Islet precursor cell (in vitro differentiated cells): ENCODE data around the gene TBX10.
A peak's percentile ranks its signal among the peaks of the same experiment; 100 is the strongest.
"Not testable (repeated sequence)": the region's sequence is repeated elsewhere in the genome, so short reads cannot be mapped to it uniquely, and the experiment has no call there.

Source experiments
- DNase-seq: peaks from one replicate; pipeline ENCODE4 v3.0.0-alpha.2; 2018

Gene TBX10

DNA sequence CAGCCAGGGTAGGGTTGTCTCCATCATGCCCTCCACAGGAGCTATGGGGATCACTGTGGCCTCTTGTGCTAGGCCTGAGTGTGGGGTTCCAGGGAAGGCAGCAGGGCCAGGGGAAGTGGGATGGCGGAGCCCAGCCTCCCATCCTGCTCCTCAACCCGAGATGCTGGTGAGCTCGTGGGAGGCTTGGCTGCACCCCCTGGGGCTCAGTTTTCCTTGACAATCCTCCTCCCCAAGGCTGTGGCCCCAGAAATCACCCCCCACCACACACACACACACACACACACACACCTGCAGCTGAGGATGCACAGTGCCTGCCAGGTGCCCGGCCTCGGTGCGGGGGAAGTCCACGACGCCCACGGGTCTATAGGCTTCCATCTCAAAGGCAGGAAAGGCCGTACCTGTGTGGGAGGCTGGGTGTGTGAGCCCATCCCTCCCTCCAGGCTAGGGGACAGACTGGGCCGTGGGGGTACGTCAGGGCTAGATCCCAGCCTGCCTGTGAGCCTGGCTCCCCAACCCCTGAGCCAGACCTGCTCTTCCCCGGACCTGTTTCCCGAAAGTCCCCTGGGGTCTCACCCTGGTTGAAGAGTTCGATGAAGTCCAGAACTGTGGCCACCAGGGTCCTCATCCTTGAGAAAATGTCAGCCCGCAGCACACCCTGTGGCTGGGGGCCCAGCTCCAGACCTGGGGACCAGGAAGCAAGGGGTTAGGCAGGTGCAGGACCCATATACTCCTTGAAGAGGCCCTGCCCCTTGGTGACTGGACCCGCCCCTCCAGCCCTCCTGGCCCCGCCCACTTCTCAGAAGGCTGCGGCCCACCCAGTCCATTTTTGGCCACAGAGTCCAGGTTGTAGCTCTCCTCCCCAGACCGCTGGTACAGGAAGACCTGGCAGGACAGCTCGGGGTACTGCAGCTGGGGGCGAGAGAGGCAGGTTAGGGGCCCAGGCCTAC, 5.2 kb upstream of the TBX10 start:
- no peak for DNase-seq

DNA sequence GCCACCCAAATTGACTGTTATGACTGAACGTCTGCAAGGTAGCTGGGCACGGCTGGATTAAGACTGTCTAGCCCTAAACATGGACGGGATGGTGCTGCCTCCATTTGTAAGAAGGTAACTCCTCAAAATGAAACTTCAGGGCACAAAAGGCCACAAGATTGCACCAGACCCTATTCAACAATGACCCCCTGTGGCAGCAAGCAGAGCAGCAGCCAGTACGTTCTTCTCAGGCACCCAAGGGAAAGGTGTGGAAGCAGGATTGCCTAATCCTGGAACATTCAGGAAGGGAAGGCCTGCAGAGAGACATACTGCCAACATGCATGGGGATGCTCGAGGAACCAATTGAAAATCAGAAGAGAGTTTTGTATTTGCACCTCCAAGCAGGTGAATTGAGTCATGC, 4.5 kb upstream of the TBX10 start:
- peak; percentile 53 for DNase-seq

DNA sequence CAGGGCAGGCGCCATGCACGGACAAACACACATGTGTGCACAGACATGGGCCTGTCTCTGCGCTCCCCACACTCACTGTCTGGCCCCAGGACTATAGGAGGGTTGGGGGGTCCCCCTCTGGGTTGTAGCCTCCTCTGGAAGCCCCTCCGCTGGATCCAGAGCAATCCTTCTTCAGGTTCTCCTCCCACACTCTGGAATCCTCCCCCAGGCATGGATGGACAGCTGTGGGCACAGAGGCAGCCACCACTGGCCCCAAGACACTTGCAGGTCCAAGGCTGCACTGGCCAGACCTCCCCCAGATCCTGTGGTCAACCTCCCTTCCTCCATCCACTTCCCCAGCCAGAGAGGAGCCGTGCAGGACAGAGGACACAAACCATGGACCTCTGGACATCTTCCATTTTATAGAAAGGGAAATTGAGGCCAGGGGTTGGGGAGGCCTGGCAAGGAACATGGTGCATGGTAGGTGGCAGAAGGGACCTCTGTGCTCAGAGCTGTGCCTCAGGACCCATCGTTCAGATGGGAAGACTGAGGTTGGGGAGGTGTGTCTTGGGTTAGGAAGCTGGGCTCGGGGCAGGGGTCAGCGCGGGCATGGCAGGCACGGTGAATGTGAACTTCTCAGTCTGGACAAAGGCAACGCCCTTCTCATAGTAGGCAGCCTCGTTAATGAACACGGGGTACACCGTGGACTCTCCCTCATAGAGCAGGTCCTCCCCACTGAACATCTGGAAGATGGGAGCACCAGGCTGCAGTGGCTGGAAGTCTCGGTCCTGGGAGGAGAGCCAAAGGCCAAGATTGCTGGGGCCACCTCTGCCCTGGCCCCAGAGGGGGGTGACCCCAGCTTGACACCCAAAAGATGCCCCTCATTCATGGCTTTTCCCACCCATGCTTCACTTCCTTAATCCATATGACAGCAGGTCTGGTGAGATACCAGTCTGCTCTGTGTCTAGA, 2.9 kb upstream of the TBX10 start:
- DNase-seq: peak; percentile 36

DNA sequence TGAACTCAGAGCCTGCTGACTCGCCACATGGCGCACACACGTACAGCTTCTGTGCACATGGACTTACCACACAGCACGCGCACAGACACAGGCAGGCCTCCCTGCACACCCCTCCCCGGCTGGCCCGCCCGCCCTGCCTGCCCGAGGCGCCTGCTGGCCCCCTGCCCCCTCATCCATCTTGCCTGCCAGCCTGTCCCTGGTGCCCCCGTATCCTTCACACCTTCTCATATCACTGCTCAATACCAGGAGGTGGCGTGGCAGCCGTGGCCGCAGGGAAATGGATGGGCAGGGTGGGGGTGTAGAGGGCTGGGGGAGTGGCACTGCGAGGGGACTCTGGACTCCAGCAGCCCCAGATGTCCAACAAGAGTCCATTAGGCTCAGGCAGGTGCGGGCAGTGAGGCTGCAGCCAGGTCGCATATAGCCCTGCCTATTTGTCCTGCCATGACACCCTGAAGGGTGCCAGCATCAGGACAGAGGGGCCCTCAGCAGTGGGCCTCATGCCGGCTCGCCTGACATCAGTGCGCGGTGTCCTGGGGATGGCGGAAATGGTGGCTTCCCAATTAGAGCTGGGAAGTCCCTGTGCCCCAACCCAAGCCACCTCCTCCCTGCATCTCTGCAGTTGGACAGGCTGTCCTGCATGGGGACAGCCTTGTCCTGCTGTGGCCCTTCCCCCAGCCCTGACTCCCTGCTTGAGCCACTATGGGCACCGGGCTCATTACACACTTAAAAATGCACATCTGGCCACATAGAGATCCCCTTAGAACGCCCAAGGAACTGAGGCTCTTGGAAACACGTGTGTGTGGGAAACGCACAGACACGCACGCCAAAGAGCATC, 2.0 kb upstream of the TBX10 start:
- DNase-seq: peak; percentile 43

DNA sequence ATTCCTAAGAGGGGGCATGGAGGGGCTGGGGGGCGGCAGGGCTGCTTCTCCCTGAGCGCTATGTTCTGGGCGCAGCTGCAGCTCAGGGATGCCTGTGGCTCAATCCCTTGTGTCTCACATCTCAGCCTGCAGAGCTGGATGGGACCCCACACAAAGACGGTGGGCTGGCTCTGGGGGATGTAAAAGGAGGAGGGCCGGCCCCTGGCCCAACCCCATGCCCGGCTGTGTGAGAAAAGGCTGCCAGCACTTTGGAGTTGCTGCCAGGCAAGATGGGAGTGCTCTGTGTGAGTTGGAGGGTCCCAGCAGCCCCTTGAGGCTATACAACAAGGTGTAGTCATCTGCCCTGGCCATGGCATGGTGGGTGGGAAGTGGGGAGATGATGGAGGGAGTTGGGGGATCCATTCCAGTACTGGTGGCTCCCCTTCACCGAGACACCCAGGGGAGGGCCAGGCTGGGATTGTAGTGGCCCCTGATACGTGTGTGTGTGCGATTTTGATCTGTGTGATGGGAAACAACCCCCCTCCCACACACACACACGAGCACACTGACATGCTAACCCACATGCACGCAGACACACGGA, 1.3 kb upstream of the TBX10 start:
- peak; percentile 45 for DNase-seq

DNA sequence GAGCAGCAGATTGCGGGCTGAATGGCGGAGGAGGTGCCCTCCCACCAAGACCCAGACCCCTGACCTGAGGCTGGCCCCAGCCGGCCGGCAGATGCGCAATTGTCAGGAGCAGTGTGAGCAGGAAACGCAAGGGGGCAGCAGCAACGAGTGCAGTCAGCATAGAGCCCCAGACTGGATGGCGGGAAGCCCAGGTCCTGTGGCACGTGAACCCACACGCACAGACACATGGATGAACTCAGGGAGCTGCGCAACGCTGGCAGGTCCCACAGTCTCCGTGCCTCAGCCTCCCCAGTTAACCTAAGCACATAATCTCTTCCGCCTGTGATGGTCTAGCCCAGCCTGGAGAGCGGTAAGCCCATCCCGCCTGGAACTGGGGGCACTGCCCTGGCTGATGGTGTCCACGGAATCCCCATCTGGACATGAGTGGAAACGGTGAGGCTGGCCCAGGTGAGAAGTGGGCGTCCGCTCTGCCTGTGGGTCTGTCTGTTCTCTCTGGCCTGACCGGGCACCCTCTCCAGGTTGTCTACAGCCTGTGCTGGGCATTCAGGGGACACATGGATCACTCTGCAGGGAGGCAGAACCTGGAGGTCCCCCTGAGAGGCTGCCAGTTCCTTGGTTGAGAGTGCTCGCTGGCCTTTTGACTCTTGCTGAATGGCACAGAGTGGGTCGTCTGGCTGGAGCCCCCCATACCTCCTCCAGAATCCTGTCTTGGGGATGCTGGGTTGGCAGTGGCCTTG, 626 bp upstream of the TBX10 start:
- DNase-seq: peak; percentile 72

DNA sequence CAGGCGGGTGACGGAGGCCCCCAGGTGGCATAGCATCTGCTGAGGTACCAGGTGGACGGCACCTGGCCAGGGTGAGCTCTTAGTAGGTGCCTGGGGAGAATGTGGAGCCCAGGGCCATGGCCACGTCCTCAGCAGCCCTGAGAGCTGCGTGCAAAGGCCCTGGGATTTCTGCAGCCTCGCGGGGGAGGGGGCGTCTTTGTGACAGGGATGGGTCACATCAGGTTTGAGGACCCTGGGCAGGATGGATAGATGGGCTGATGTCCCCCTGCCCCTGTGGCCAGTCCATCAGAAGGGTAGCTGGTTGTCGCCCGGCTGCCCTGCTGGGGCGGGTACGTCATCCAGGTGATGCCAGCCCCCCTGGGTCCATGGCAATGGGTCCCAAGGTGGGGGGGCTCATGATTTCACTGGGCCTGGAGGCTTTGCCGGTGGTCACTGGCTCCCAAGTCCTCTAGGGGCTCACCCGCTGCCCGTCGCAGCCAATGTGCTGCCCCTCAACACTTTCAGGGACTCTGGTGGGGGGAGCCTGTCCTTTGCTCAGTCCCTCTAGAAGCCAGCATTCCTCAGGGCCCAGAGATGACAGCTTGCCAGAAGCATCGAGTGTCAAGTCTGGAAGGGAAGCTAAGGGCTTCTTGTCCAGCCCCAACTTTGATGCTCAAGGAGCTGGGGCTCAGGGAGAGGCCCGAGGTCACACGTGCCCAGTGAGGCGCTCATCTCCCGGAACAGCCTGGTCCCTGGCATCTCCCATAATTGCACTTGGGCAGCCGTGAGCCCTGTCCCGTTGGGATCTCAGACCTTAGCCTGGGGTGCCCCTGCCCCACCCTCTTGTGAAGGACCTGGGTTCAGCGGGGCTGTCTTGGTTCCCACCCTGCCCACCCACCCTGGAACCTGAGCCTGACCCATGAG, 777 bp downstream of the TBX10 start:
- DNase-seq: peak; percentile 41

DNA sequence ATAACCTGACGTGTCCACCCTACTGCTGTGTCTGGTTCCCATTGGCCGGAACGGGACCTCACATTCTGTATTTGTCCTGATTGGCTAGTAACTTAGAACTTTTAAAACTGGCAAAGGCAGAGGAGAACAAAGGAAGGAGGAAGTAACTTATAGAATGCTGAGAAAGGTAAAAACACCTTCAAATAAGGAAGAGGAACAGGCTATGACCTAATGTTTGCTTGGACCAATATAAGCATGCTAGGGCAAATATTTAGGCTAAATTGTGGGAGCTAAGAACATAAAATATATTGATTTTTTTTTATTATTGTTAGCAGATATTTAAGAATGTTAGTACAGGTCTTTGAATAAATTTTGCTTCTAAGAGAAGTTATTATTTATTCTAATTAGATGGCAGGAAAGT, 2.1 kb downstream of the TBX10 start:
- DNase-seq: not testable (repeated sequence)

DNA sequence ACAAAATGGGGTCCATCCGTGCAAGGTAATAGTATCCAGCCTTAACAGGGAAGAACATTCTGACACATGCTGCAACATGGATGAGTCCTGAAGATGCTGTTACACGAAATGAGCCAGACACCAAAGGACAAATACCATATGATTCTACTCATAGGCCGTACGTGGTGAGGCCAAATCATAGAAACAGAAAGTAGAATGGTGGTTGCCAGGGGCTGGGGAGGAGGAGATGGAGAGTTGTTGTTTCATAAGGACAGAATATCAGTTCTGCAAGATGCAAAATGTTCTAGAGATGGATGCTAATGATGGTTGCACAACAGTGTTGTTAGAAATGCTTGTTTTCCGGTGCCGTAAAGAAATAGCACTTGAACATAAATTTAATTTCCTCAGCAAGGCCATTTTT, 2.6 kb downstream of the TBX10 start:
- DNase-seq: peak; percentile 21

DNA sequence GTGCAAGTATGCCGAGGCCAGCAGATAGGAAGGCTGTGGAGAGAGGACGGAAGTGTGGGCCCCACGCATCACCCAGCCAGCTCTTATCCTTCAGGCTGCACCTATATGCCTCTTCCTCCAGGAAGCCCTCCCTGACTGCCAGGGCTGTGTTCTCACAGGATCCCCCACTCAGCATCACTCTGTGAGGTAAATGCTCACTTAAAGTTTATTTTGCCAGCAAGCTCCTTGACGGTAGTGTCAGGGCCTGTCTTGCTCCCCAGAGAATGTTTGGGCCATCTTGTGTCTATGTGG, 4.4 kb downstream of the TBX10 start:
- DNase-seq: no peak

DNA sequence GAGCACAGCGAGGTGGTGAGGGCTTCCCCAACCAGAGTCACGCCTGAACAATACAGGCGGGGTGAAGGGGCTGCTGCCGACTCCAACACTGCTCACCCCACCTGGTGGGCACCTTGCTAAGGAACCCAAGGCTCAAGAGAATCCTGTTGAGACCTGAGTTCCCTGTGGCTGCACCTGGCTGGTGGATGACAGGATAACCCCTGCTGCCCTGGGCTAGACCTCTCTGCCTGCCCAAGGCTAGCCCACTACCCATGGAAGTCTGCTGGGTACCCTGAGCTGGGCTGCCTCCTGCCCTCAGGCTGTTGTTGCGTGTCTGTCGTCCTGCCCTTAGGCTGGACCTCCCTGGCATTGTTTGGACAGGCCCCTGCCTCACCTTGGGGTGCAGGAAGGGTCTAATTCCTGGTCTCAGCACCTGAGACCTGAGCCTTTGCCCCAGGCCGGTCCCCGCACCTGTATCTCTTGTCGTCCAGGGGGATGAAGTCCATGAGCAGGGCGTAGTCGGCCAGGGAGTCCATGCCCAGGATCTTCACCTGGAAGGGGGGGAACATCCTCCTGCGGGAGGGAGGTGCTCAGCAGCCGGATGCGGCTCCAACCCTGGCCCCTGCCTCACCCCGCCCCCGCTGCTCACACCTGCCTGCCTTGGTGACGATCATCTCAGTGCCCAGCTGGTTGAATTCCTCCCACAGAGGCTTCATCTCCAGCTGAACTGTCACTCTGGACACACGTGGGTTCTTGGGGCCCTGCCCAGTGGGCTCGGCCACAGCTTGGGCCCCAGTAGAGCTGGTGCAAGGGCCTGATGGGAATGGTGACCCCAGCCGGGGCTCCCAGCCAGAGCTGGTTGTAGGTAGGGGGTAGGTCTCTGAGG, 5.0 kb downstream of the TBX10 start:
- DNase-seq: peak; percentile 49

DNA sequence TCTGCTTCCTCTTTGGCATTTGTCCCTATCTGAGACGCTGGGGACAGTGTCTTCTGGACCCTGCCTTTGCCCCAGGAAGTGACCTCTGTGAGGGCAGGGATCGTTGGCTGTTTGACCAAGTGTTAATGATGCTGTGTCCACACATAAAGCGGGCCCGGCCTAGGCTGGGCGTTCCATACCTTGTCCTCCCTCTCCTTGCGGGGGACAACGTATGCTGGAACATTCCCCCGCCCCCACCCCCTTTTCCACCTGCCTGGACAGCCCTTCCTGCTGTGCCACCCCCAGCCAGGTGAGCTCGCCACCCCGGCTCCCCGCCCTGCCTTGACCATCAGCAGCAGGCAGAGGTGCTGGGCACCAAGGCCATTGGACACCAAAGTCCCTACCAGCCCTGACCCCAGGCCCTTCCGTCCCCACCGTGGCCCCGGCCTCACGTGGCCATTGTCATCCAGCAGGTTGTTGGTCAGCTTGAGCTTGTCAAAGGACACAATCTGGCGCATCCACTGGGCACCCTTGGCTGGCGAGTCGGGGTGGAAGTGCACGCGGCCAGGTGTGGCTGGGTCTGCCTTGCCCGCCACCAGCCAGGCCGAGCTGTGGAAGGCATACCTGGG, 5.7 kb downstream of the TBX10 start:
- peak; percentile 45 for DNase-seq

DNA sequence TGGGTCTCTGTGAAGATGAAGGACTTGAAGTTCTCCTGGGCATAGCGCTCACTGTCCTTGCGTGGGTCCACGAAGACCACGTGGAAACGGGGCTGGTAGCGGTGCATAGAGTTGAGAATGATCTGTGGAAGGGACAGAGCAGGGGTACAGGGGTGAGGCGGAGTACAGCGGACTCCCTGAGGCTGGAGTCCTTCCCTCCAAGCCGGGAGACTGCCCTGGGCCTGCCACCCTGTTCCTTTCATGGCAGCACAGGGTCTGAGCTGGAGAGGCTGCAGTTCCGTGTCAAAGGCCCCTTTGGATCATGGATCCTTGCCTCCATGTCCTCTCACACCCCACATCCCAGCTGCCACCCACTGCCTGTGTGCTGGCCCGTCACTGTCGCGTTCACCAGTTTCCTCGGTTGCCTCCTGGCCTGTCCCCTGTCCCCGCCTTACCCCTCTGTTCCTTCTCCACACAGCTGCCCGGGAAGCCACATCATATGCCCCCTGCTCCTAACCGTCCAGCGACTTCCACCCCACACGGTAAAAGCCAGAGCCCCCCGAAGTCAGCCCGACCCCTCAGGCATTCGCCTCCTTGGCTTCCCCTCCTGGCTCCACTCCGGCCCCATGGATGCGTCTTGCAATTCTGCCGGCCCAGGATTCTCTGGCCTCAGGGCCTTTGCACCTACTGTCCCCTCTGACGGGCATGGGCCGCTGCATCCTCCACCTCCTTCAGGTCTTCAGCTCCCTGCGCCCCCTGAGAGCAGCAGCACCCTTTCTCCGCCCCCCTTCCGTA, 6.4 kb downstream of the TBX10 start:
- peak; percentile 49 for DNase-seq

DNA sequence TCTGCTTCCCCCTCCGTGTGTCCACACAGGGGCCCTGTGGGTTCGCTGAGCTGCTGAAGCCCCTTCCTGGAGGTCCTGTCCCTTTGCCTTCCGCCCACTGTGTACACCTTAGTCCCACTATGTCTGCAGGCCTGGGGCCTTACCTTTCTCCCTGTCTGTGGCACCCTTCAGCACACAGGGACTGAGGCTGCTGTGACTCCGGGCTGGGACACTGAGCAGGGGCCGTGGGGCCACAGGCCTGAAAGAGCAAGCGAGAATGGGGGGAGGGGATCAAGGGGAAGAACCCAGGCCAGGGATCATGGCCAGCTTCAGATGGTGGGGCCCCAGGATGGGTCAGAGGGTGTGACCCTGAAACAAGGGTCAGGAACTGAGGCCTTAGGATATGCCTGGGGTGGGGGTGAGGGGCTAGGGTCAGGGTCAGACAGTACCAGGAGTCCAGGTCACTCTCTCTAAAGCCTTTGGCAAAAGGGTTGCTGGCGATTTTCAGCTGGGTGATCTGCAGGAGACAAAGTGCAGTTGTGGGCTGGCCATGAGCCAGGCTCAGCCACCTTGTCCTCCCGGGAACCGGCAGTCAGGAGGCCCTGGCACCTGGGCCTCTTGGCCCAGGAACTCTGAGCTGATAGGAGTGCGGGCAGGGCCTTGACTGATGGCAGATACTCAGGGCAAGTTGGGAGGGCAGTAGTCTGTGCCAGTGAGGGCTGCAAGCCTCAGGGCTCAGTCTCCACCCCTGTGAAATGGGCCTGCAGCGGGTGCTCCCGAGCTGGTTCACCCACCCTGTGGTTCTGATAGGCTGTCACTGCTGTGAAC, 7.2 kb downstream of the TBX10 start:
- peak; percentile 52 for DNase-seq

DNA sequence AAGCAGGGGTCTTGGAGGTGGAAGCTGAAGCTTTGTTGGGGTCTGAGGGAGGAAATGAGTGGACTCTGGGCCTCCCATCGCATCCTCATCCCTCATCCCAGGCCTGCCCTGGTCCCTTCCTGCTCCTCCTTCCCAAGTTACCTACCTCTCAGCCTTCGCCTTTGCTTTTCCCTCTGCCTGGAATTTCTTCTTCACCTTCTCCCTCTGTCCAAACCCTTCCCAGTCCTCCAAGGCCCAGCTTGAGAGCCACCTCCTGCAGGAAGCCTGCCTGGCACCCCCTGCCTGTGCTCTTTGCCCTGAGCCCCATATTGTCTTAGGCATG, 7.7 kb downstream of the TBX10 start:
- peak; percentile 50 for DNase-seq

DNA sequence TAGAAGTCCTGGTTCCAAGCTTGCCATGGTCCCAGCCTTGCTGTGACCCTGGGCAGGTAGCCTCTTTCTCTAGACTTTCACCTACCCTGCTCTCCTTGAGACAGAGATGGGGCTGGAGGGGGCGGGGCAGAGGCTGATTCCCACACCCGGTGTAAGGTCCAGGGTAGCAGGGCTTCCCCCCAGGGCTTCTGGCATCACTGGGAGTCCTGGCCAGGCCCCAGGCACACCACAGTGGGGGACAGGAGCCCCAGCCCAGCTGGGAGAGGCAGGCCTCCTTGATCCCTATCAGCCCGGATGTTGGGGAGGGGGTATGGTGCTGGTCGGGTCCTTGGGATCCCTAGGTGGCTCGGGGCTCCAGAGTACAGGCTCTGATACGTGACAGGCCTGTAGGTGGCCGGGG, 8.2 kb downstream of the TBX10 start:
- DNase-seq: no peak

DNA sequence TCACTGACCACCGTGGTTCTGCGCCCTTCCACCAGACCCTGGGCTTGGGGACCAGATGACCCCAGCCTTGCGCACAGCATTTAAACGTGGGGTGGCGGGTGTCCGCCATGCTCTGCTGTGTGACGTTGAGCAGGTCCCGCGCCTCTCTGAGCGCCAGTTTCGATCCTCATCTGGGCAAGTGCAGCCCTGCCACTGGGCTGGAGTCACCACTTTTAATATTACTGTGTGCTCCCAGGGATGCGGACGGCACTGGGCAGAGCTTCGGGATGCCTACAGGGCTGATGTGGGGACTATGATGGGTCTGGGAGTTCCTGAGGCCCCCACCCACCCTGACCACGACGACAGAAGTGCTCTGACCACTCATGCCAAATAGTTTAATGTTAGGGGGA, 8.6 kb downstream of the TBX10 start:
- DNase-seq: no peak
